ENCODE data around the gene PRPF6. TPM values are rescaled to one million over a fixed set of nuclear protein-coding genes. Genes with fewer than 3 reads are reported as not detected.

The PRPF6 gene
- total RNA-seq, 1 donor from 2014 or later: 52.6 TPM

GRCh38 chr20:64037498-64038213 is 56.7 kb downstream of the PRPF6 start:
- Mint-ChIP-seq H3K9me3 (ENCODE audit: unreplicated experiment) (peaks cover 2% of the 10 kb centered on the region), H3K4me3 (ENCODE audit: unreplicated experiment) (no peak overlapping the region), H3K27me3 (ENCODE audit: low read depth, unreplicated experiment) (peaks cover 14% of the 10 kb centered on the region), H3K27ac (ENCODE audit: unreplicated experiment) (peak overlapping the region; percentile 26), H3K36me3 (ENCODE audit: low read depth, unreplicated experiment) (peaks cover 9% of the 10 kb centered on the region), H3K4me1 (ENCODE audit: low read depth, unreplicated experiment) (peaks cover 7% of the 10 kb centered on the region)
- Histone ChIP-seq H3K27me3 (ENCODE audit: insufficient read depth, low read length) (peaks cover 35% of the 10 kb centered on the region), H3K9ac (ENCODE audit: low read length) (no peak overlapping the region), H3K4me1 (ENCODE audit: insufficient read depth, low read length) (peaks cover 3% of the 10 kb centered on the region), H3K4me3 (ENCODE audit: insufficient read depth, low read depth, low read length) (no peak overlapping the region), H3K4me2 (ENCODE audit: low read length) (no peak overlapping the region), H4K20me1 (ENCODE audit: insufficient read depth, low read length) (peaks cover 32% of the 10 kb centered on the region), H3K36me3 (ENCODE audit: insufficient read depth, low read length) (no peaks in the 10 kb centered on the region), H2AFZ (ENCODE audit: low read depth, low read length) (no peak overlapping the region), H3K9me3 (ENCODE audit: insufficient read depth, low read depth, low read length) (no peaks in the 10 kb centered on the region), H3K27ac (ENCODE audit: low read depth, low read length) (no peak overlapping the region), H3K79me2 (ENCODE audit: insufficient read depth, low read length) (no peaks in the 10 kb centered on the region)
- no peak for DNase-seq (ENCODE audit: low read depth)
- TF ChIP-seq CTCF (IDR thresholded peaks at IDR 0.05; ENCODE audit: insufficient read depth, low read depth, low read length) (no peak), EZH2 (IDR thresholded peaks at IDR 0.05; ENCODE audit: insufficient read depth, low read length) (peak; percentile 63)
- FAIRE-seq: no peak

GRCh38 chr20:64038224-64038564 is 57.3 kb downstream of the PRPF6 start:
- Histone ChIP-seq H2AFZ (ENCODE audit: low read depth, low read length) (no peak overlapping the region), H3K4me2 (ENCODE audit: low read length) (peak overlapping the region; percentile 80), H3K27me3 (ENCODE audit: insufficient read depth, low read length) (peaks cover 35% of the 10 kb centered on the region), H3K4me1 (ENCODE audit: insufficient read depth, low read length) (peaks cover 3% of the 10 kb centered on the region), H3K79me2 (ENCODE audit: insufficient read depth, low read length) (no peaks in the 10 kb centered on the region), H4K20me1 (ENCODE audit: insufficient read depth, low read length) (peaks cover 32% of the 10 kb centered on the region), H3K9ac (ENCODE audit: low read length) (no peak overlapping the region), H3K36me3 (ENCODE audit: insufficient read depth, low read length) (no peaks in the 10 kb centered on the region), H3K27ac (ENCODE audit: low read depth, low read length) (no peak overlapping the region), H3K9me3 (ENCODE audit: insufficient read depth, low read depth, low read length) (no peaks in the 10 kb centered on the region), H3K4me3 (ENCODE audit: insufficient read depth, low read depth, low read length) (no peak overlapping the region)
- TF ChIP-seq CTCF (IDR thresholded peaks at IDR 0.05; ENCODE audit: insufficient read depth, low read depth, low read length): no peak
- peak; percentile 66 for TF ChIP-seq EZH2 (IDR thresholded peaks at IDR 0.05; ENCODE audit: insufficient read depth, low read length)
- H3K4me1 Mint-ChIP-seq (ENCODE audit: low read depth, unreplicated experiment): peaks cover 7% of the 10 kb centered on the region
- DNase-seq (ENCODE audit: low read depth): no peak
- H3K27ac Mint-ChIP-seq (ENCODE audit: unreplicated experiment): no peak overlapping the region
- no peak overlapping the region for H3K4me3 Mint-ChIP-seq (ENCODE audit: unreplicated experiment)
- peaks cover 15% of the 10 kb centered on the region for H3K27me3 Mint-ChIP-seq (ENCODE audit: low read depth, unreplicated experiment)
- peaks cover 2% of the 10 kb centered on the region for H3K9me3 Mint-ChIP-seq (ENCODE audit: unreplicated experiment)
- peaks cover 9% of the 10 kb centered on the region for H3K36me3 Mint-ChIP-seq (ENCODE audit: low read depth, unreplicated experiment)
- FAIRE-seq: no peak
